ENCODE measurements around the gene PRR22. TPM values are rescaled to one million over a fixed set of nuclear protein-coding genes. Genes with fewer than 3 reads are reported as not detected.

Gene PRR22
- total RNA-seq, 2 donors from 2014 or later: 4.6 to 9.9 TPM

DNA sequence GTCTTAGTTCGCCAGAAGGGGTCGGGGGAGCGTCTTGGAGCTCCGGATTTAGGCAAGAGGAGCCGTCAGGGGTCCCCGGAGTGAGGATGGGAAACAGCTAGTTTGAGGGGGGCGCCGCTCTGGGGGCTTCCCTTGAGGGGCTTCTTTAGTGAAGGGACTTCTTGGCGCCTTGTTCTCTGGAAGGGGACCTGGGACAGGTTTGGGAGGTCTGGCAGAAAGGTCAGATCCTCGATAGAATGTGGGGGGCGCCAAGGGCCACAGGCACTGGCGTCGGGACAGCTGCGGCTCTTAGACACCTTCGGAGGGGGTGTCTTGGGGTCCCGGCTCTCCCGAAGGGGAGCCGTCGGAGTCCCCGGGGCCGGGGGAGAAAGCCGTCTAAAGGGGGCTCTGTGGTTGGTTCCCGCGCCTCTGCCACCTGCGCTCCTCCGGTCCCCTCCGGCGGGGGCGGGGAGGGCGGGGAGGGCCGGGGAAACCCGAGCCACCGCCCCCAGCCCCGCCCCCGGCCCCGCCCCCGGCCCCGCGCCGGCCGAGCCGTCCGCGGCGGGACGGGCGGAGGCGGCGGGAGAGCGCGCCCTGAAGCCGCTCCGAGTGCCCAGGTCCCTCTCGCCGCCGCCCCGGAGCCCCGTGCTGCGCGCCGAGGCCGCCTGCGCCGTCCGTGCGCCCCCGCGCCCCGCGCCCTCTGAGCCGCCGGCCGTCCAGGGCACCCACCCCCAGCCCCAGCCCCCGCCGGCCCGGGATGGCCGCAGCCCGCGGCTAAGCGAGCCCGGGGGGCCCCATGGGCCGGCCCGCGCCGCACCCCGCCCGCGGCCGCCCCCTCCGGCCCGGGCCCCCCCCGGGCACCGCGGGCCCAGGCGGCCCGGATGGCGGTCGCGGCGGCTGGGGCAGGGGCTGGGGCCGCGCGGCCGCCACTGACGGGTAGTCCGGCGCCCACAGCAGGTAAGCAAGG lies 20.2 kb upstream of the PRR22 start, which contains the start of gene NRTN:
Gene NRTN, plus strand, starts transcription at position 552 of the 946 bp plus-strand sequence. CDS start 19,099 bp downstream, outside the sequence.
- Mint-ChIP-seq H3K4me3 (peak within 1 kb of the TSS; percentile 76), H3K4me1 (peaks cover 5% of the 10 kb centered on the region), H3K9me3 (no peaks in the 10 kb centered on the region), H3K27ac (peak within 1 kb of the TSS; percentile 65), H3K36me3 (ENCODE audit: low read depth) (no peaks in the 10 kb centered on the region), H3K27me3 (peaks cover 11% of the 10 kb centered on the region)
- ATAC-seq (replicated peaks): peak; percentile 16

DNA sequence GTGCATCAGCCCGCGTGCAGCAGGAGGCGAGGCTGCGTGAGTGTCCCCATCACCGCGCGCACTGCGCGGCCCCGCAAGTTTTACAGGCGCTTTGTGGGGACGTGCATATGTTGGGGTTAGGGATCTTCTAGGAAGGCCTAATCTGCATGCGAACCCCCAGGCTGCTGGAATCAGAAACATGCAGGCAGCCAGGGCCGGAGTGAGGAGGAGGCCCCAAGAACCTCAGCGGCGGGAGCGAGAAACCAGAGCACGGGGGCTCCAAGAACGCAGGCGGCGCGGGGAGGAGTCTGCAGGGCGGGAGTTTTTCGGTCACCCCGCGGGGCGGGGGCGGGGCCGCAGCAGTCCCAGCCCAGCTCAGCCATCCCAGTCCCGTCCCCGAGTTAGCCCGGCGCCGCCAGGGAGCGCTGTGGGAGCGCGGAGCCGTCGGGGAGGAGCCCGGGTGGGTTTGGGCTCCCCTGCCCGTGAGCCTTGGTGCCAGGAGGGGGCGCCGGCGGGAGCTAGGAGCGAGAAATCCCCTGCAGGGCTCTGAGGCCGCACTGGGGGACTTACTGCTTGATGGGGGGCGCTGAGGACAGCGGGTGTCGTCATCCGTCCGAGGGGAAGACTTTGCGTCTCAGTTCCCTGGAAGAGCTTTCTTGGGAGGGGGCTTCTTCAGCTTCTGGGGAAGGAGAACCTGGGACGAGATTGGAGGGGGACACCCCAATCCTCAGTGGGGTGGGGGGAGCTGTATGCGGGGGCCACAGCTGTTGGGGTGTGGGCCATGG lies 19.4 kb upstream of the PRR22 start:
- Mint-ChIP-seq H3K4me1 (peaks cover 5% of the 10 kb centered on the region), H3K4me3 (peak overlapping the region; percentile 76), H3K9me3 (no peaks in the 10 kb centered on the region), H3K27ac (peak overlapping the region; percentile 65), H3K36me3 (ENCODE audit: low read depth) (no peaks in the 10 kb centered on the region), H3K27me3 (peaks cover 11% of the 10 kb centered on the region)
- peak; percentile 96 for ATAC-seq (replicated peaks)

DNA sequence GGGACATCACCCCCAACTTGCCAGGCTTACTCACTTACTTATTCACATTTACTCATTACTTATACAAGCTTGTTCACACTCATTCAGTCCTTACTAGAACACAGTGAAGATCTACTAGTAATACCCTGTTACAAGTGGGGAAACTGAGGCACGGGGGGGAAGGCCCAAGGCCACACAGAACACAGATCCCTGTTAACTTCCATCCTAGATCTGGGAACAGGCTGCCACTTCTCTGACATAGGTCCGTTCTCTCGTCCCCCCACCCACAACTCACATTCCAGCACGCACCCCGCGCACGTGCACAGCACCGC lies 18.9 kb upstream of the PRR22 start:
- H3K36me3 Mint-ChIP-seq (ENCODE audit: low read depth): no peaks in the 10 kb centered on the region
- peaks cover 5% of the 10 kb centered on the region for H3K4me1 Mint-ChIP-seq
- H3K27ac Mint-ChIP-seq: peak overlapping the region; percentile 65
- no peaks in the 10 kb centered on the region for H3K9me3 Mint-ChIP-seq
- H3K27me3 Mint-ChIP-seq: peaks cover 11% of the 10 kb centered on the region
- peak overlapping the region; percentile 76 for H3K4me3 Mint-ChIP-seq
- no peak for ATAC-seq (replicated peaks)

DNA sequence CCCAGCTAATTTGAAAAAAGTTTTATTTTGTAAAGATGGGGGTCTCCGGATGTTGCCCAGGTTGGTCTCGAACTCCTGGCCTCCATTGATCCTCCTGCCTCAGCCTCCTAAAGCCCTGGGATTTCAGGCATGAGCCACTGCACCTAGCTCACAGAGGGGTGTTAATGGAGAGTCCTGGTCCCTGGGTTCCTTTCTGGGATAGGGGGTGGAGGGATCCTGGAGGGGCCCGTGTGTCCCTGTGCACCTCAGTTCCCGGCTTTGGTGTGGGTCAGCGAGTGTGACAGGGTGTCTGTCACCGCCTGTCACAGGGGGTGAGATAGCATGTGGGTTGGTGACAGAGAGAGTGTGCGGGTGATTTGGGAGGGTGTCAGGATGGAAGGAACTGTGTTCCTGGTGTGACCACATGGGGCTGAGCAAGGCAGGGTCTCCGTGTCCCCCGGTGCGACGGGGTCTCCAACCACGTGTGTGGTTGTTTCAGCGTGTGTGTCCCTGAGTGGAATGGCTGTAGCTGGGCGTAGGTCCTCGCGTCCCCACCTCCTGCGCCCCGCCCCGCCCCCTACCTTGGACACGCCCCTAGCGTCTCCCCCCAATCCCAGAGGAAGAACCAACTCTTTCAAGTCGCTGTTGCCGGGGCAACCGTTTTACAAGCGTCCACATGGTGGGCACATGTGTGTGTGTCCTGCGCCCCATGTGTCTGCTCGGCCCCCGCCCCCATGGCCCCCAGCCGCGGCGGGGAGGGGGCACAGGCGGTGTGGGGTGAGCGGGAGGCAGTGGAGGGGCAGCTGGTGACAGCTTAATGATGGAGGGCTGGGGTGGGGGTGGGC lies 17.5 kb upstream of the PRR22 start:
- peaks cover 5% of the 10 kb centered on the region for H3K4me1 Mint-ChIP-seq
- peaks cover 11% of the 10 kb centered on the region for H3K27me3 Mint-ChIP-seq
- H3K27ac Mint-ChIP-seq: no peak overlapping the region
- no peak for ATAC-seq (replicated peaks)
- H3K9me3 Mint-ChIP-seq: no peaks in the 10 kb centered on the region
- no peak overlapping the region for H3K4me3 Mint-ChIP-seq
- no peaks in the 10 kb centered on the region for H3K36me3 Mint-ChIP-seq (ENCODE audit: low read depth)

DNA sequence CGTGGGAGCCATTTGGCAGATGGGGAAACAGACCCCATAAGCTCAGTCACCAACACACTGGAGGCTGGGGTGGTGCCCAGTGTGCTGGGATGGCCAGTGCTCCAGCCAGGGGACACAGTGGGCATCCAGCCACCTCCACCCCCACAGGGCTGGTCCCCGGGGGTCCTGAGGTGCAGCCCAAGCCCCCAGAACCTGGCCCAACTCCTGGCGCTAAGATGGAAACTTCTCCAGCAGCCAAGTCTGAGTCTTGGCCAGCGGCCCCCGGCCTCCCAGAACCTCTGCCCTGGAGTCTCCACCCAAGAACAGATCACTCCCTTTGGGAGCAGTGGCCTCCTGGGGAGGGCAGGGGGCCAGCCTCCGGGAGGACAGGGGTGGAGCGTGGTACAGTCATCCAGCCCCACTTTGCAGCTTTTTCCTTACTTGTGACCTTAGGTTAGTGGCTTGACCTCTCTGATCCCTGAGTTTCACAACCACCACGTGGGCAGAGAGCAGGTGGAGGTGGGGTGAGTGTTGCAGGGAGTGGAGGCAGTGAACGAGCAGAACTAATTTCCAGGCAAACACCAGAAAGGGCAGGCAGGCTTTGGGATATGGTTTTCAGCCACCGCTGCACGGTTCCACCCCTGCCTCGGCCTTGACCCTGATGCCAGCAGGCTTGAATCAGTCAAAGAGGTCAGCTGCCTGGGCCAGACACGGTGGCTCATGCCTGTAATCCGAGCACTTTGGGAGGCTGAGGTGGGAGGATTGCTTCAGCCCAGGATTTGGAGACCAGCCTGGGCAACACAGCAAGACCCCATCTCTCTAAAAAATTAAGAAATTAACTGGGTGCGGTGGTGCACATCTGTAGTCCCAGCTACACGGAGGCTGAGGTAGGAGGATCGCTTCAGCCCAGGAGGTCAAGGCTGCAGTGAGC lies 16.1 kb upstream of the PRR22 start:
- no peak overlapping the region for H3K4me3 Mint-ChIP-seq
- no peak overlapping the region for H3K27ac Mint-ChIP-seq
- H3K27me3 Mint-ChIP-seq: peaks cover 11% of the 10 kb centered on the region
- ATAC-seq (replicated peaks): no peak
- no peaks in the 10 kb centered on the region for H3K9me3 Mint-ChIP-seq
- H3K4me1 Mint-ChIP-seq: peaks cover 5% of the 10 kb centered on the region
- no peaks in the 10 kb centered on the region for H3K36me3 Mint-ChIP-seq (ENCODE audit: low read depth)

DNA sequence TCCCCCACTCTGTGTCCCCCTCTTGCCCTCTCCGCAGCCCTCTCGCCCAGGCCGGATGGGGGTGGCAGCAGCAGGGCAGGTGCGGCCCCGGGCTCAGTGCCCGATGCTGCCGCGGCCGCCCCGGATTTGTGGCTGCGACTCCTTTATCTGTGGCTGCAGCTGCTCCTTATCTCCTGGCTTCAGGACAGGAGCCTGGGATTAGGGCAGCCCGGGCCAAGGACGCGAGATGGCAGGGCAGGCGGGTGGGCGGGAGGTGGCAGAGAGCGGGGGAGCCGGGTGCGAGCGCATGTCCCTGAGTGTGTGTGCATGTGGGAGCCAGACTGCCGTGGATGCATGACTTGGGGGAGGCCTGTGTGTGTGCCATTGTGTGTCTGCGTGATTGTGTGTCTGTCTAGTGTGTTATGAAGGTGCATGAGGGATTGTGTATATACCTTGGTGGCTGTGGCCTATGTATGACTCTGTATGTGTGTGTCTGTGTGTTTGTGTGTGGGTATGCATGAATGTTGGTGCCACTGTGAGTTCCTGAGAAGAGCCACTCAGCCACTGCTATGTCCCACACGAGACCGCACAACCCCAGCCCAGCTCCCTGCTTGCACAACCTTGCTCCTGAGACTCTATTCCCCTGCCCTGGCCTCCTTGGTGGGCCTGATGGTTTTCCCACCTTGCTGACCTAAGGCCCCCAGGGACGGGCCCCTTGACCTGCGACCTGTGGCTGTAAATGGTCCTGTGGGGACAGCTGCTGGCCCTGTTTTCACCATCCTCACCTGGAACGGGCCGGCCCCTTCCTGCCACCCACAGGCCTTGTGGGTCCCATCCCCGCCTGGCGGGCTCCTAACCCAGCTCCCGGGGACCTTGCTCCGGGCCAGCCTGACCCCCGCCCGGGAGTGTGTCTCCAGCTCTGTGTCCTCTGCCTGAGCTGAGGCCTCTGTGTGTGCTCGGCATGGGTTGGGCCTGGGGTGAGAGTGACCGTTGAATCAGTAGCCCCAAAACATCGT lies 15.0 kb upstream of the PRR22 start:
- Mint-ChIP-seq H3K4me3 (no peak overlapping the region), H3K27ac (no peak overlapping the region), H3K36me3 (ENCODE audit: low read depth) (no peaks in the 10 kb centered on the region), H3K9me3 (no peaks in the 10 kb centered on the region), H3K4me1 (peaks cover 5% of the 10 kb centered on the region), H3K27me3 (peaks cover 11% of the 10 kb centered on the region)
- no peak for ATAC-seq (replicated peaks)

DNA sequence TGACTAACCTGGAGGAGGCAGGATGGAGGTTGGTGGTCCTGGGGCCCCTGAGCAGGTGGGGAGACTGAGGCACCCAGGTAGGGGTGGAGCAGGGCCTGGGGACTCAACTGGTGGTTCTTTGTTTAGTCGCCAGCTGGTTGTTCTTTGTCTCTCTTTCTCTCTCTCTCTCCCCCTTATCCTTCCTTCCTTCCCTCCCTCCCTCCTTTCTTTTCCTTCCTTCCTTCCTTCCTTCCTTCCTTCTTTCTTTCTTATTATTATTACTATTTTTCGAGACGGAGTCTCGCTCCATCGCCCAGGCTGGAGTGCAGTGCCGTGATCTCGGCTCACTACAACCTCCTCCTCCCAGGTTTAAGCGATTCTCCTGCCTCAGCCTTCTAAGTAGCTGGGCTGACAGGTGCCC lies 13.7 kb upstream of the PRR22 start:
- H3K27ac Mint-ChIP-seq: no peak overlapping the region
- H3K27me3 Mint-ChIP-seq: peaks cover 11% of the 10 kb centered on the region
- H3K36me3 Mint-ChIP-seq (ENCODE audit: low read depth): no peaks in the 10 kb centered on the region
- peaks cover under 1% of the 10 kb centered on the region for H3K4me1 Mint-ChIP-seq
- H3K9me3 Mint-ChIP-seq: no peaks in the 10 kb centered on the region
- H3K4me3 Mint-ChIP-seq: no peak overlapping the region
- no peak for ATAC-seq (replicated peaks)

DNA sequence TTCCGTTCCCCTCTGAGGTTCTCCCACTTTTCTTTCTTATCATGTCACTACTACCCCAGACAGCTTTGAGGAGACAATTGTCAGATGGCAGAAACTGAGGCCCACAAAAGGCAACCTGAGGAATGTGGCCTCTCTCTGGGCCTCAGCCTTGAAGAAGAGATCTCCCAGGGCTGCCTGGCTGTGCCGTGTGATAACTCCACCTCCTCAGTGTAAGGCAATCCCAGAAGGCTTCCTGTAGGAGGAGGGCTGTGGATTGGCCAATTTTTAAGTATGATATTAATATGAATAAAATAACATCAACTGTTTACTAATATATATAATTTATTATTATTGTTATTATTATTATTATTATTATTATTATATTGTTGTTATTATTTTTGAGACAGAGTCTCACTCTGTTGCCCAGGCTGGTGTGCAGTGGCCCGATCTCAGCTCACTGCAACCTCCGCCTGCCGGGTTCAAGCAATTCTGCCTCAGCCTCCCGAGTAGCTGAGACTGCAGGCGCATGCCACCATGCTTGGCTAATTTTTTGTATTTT lies 10.9 kb upstream of the PRR22 start:
- ATAC-seq (replicated peaks): no peak
- no peak overlapping the region for H3K27ac Mint-ChIP-seq
- no peaks in the 10 kb centered on the region for H3K9me3 Mint-ChIP-seq
- no peak overlapping the region for H3K4me3 Mint-ChIP-seq
- H3K27me3 Mint-ChIP-seq: peaks cover under 1% of the 10 kb centered on the region
- peaks cover 6% of the 10 kb centered on the region for H3K4me1 Mint-ChIP-seq
- peaks cover 8% of the 10 kb centered on the region for H3K36me3 Mint-ChIP-seq (ENCODE audit: low read depth)

DNA sequence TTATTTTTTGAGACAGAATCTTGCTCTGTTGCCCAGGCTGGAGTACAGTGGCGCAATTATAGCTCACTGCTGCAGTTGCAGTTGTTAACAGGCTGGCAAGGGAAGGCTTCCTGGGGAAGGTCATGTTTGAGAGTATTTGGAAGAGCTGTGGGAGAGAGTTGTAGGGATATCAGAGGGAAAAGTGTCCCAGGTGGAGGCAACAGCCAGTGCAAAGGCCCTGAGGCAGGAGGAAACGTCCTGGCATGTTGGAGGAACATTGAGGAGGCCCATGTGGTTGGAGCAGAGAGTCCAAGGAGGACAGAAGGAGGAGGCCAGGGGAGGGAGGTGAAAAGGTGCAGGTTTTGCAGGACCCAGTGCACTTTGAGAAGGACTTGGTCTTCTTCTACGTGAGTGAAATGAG lies 8.6 kb upstream of the PRR22 start:
- ATAC-seq (replicated peaks): no peak
- no peak overlapping the region for H3K27ac Mint-ChIP-seq
- peaks cover 11% of the 10 kb centered on the region for H3K4me1 Mint-ChIP-seq
- H3K36me3 Mint-ChIP-seq (ENCODE audit: low read depth): peaks cover 28% of the 10 kb centered on the region
- H3K9me3 Mint-ChIP-seq: no peaks in the 10 kb centered on the region
- H3K27me3 Mint-ChIP-seq: no peaks in the 10 kb centered on the region
- no peak overlapping the region for H3K4me3 Mint-ChIP-seq

DNA sequence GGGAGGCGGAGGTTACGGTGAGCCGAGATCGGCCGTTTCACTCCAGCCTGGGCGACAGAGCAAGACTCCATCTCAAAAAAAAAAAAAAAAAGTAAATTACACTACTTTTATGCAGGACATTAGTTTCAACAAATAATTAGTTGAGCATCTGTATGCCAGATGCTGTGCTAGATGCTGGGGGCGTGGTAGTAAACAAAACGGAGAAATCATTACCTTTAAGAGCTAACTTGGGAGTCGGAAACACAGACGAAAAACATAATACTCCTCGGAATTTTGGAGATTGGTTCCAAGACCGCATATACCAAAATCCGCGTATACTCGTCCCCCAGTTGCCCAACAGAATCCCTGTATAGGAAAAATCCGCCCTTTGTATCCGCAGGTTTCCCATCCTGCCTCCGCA lies 7.7 kb upstream of the PRR22 start:
- Mint-ChIP-seq H3K27ac (no peak overlapping the region), H3K4me3 (no peak overlapping the region), H3K36me3 (ENCODE audit: low read depth) (peaks cover 34% of the 10 kb centered on the region), H3K9me3 (no peaks in the 10 kb centered on the region), H3K4me1 (peaks cover 11% of the 10 kb centered on the region), H3K27me3 (no peaks in the 10 kb centered on the region)
- no peak for ATAC-seq (replicated peaks)

DNA sequence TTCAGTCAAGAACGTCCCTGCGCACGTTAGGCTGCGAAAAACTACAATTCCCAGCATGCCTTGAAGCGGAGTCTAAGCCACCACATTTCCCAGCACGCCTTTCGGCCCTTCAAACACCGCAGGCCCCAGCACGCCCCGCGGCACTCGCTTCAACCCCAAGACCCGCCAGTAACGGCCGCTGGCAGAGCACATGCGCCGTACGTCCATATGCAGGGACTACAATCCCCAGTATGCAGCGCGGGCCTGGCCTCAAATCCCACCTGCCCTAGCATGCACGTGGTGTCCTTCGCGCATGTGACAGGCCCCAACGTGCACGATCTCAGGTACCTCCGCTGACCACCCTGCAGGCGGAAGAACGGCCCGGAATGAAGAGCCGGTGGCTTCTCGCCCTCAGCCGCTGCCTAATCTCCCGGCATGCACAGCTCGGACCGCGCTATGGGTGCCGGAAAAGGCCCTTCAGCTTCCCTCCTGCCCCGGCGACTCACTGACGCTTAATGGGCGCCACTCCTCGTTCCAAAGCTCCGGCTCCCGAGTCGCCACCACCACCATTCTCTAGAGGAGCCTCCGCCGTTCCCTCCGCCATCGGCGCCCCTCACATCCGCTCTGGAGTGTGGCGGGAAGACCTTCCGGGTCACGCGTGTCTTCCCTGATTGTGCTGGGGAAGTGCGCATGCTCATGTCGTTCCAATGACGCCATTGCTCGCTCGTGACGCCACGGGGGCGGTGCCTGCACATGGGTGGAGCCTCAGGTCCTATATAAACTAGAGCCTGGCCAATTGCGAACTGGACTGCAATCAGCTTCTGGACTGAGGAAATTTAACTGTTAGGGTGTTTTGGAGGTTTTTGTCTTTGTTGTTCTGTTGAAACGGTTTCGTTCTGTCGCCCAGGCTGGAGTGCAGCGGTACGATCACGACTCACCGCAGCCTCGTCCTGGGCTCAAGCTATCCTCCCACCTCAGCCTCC lies 6.3 kb upstream of the PRR22 start, which contains the start of gene DUS3L:
Gene DUS3L, minus strand, starts transcription at position 605 of the 962 bp plus-strand sequence. Its CDS starts 22 bp downstream, at position 583.
- Mint-ChIP-seq H3K27ac (peak within 1 kb of the TSS; percentile 100), H3K36me3 (ENCODE audit: low read depth) (peaks cover 48% of the 10 kb centered on the region), H3K4me1 (peaks cover 11% of the 10 kb centered on the region), H3K27me3 (no peaks in the 10 kb centered on the region), H3K4me3 (peak within 1 kb of the TSS; percentile 98), H3K9me3 (no peaks in the 10 kb centered on the region)
- peak; percentile 94 for ATAC-seq (replicated peaks)

Data from activated T-helper 17 cell treated with anti-CD3 and anti-CD28 coated beads, Interleukin-2, amount 50 U/mL, for 72 hours (primary cell).